GM18861 (cell line): ENCODE measurements around the gene ANKRD23.
A peak's percentile ranks its signal among the peaks of the same experiment; 100 is the strongest.
"Not testable (repeated sequence)": the region's sequence is repeated elsewhere in the genome, so short reads cannot be mapped to it uniquely, and the experiment has no call there.

Experiments used
- ATAC-seq: cut with Tn5 transposase; IDR thresholded peaks from one replicate; pipeline ENCODE4 v1.9.1; 2021; ENCODE audit not compliant: unreplicated experiment

ANKRD23 gene

GRCh38 chr2:96819128-96819875 lies 24.5 kb downstream of the ANKRD23 start:
- no peak for ATAC-seq

GRCh38 chr2:96817882-96818281 lies 25.9 kb downstream of the ANKRD23 start:
- no peak for ATAC-seq

- no peak for ATAC-seq
Observed at GRCh38 chr2:96816836-96817702, 26.8 kb downstream of the ANKRD23 start.

GRCh38 chr2:96816127-96816835 lies 27.5 kb downstream of the ANKRD23 start, which contains the start of gene CNNM3:
TSS of gene CNNM3 (plus strand) at chr2:96816268. CDS start at chr2:96816278, 10 bp downstream.
- peak; percentile 65 for ATAC-seq

- no peak for ATAC-seq
Observed at GRCh38 chr2:96815326-96816126, 28.3 kb downstream of the ANKRD23 start.

GRCh38 chr2:96813656-96814055 lies 30.2 kb downstream of the ANKRD23 start:
- ATAC-seq = no peak

GRCh38 chr2:96811917-96812316 lies 31.9 kb downstream of the ANKRD23 start:
- ATAC-seq = no peak

- ATAC-seq = no peak
Observed at GRCh38 chr2:96810783-96811192, 33.0 kb downstream of the ANKRD23 start.

- ATAC-seq = no peak
Observed at GRCh38 chr2:96809951-96810782, 33.7 kb downstream of the ANKRD23 start.

- no peak for ATAC-seq
Observed at GRCh38 chr2:96809216-96809882, 34.5 kb downstream of the ANKRD23 start.

- ATAC-seq = no peak
Observed at GRCh38 chr2:96808176-96808837, 35.5 kb downstream of the ANKRD23 start.

- ATAC-seq = no peak
Observed at GRCh38 chr2:96807127-96807471, 36.7 kb downstream of the ANKRD23 start.

- ATAC-seq = peak; percentile 87
Observed at GRCh38 chr2:96806468-96807126, 37.2 kb downstream of the ANKRD23 start.

GRCh38 chr2:96805946-96806345 lies 37.9 kb downstream of the ANKRD23 start:
- ATAC-seq = not testable (repeated sequence)

- ATAC-seq = no peak
Observed at GRCh38 chr2:96804986-96805385, 38.8 kb downstream of the ANKRD23 start.

GRCh38 chr2:96802721-96803120 lies 41.1 kb downstream of the ANKRD23 start:
- ATAC-seq = no peak

- ATAC-seq = no peak
Observed at GRCh38 chr2:96801786-96802595, 41.8 kb downstream of the ANKRD23 start.
